IPS-20b (cell line): ENCODE measurements around the gene TMEM196.

Experiments used
- H3K27ac ChIP-seq: one replicate; pipeline ENCODE4 v1.5.1; 2013; ENCODE audit warnings: low read length
- H3K27me3 ChIP-seq: 2 replicates; pipeline ENCODE4 v1.6.1; 2013; ENCODE audit warnings: mild to moderate bottlenecking, low read length, inconsistent platforms; ENCODE audit not compliant: insufficient read depth
- H3K36me3 ChIP-seq: 2 replicates; pipeline ENCODE4 v1.6.1; 2013; ENCODE audit warnings: low read depth, mild to moderate bottlenecking, inconsistent platforms, low read length, moderate library complexity; ENCODE audit not compliant: insufficient read depth
- H3K4me1 ChIP-seq: 2 replicates; pipeline ENCODE4 v1.6.1; 2013; ENCODE audit warnings: mild to moderate bottlenecking, control low read depth, inconsistent platforms, low read length, moderate library complexity; ENCODE audit not compliant: insufficient read depth
- H3K4me3 ChIP-seq: 2 replicates; pipeline ENCODE4 v1.5.1; 2013; ENCODE audit warnings: mild to moderate bottlenecking, low read length, inconsistent platforms
- H3K9ac ChIP-seq: 2 replicates; pipeline ENCODE4 v1.6.1; 2013; ENCODE audit warnings: low read depth, mild to moderate bottlenecking, inconsistent platforms, low read length, moderate library complexity
- H3K9me3 ChIP-seq: 2 replicates; pipeline ENCODE4 v1.6.1; 2013; ENCODE audit warnings: mild to moderate bottlenecking, low read depth, low read length, inconsistent platforms; ENCODE audit not compliant: insufficient read depth

The TMEM196 gene

DNA sequence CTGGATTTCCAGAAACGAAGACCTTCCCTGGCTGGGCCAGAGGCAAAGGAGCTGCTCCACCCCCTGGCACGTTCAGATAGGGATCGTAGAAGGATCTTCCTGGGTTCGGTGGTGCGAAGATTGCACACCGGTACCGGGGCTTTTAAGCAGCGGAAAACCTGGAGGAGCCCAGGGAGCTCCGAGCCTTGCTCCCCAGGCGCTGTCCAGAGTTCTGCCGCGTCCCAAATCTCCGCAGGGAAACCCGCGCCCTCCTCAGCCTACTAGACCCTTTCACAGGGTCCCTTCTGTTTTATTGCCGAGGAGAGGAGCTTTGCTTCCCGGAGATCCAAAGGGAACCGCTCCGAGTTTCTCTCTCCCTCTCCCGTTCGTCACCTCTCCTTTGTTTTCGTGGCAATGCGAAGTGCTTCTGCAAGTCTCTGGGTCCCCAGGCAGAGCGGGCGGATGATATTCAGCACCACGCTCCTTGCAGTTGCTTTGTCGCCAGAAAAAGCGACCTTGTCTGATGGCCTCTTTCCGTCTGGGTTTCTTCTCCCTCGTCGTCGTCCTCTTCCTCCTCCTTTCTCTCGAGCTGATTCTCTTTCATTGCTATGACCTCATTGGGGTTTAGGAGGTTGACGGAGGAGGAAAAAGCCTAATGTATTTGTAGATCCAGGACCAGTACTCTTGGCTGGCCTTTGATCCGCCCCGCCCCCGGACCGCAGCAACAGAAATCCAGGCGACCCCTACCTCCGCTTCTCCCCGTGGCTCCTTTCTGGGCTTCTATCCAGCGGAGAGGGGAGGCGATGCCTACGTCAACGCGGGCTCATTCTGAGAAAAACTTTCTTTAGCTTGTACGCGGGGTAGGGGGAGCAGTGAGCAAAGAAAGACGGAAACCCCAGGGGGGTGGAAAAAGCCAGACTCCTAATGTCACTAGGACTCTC, at the start of gene TMEM196:
TSS of gene TMEM196 (minus strand) at position 777 of the 920 bp plus-strand sequence. CDS start 921 bp downstream, outside the sequence.
- H3K4me1 ChIP-seq: peaks cover 8% of the 10 kb centered on the region; the same call in 1 of the 2 replicates
- H3K36me3 ChIP-seq: no peaks in the 10 kb centered on the region
- H3K27me3 ChIP-seq: peaks cover 46% of the 10 kb centered on the region
- no peak within 1 kb of the TSS for H3K27ac ChIP-seq
- peak within 1 kb of the TSS; percentile 40; the same call in 1 of the 2 replicates for H3K9ac ChIP-seq
- no peaks in the 10 kb centered on the region for H3K9me3 ChIP-seq
- H3K4me3 ChIP-seq: peak within 1 kb of the TSS; percentile 70

GRCh38 chr7:19816128-19816527, 42.7 kb upstream of the TMEM196 start:
- no peak overlapping the region for H3K9ac ChIP-seq
- no peaks in the 10 kb centered on the region for H3K27me3 ChIP-seq
- no peaks in the 10 kb centered on the region for H3K9me3 ChIP-seq
- H3K36me3 ChIP-seq: no peaks in the 10 kb centered on the region
- no peak overlapping the region for H3K27ac ChIP-seq
- no peaks in the 10 kb centered on the region; the same call in 1 of the 2 replicates for H3K4me1 ChIP-seq
- no peak overlapping the region for H3K4me3 ChIP-seq

GRCh38 chr7:19815546-19815945, 42.1 kb upstream of the TMEM196 start:
- Histone ChIP-seq H3K36me3 (no peaks in the 10 kb centered on the region), H3K9ac (no peak overlapping the region), H3K27ac (no peak overlapping the region), H3K27me3 (no peaks in the 10 kb centered on the region), H3K4me1 (no peaks in the 10 kb centered on the region; the same call in 1 of the 2 replicates), H3K9me3 (no peaks in the 10 kb centered on the region), H3K4me3 (no peak overlapping the region)

GRCh38 chr7:19814776-19815175, 41.4 kb upstream of the TMEM196 start:
- H3K4me1 ChIP-seq: no peaks in the 10 kb centered on the region; the same call in 1 of the 2 replicates
- H3K4me3 ChIP-seq: no peak overlapping the region
- no peaks in the 10 kb centered on the region for H3K27me3 ChIP-seq
- no peaks in the 10 kb centered on the region for H3K9me3 ChIP-seq
- no peak overlapping the region for H3K27ac ChIP-seq
- H3K36me3 ChIP-seq: no peaks in the 10 kb centered on the region
- no peak overlapping the region for H3K9ac ChIP-seq

- no peaks in the 10 kb centered on the region for H3K36me3 ChIP-seq
- H3K4me3 ChIP-seq: no peak overlapping the region
- no peak overlapping the region for H3K9ac ChIP-seq
- no peaks in the 10 kb centered on the region; the same call in 1 of the 2 replicates for H3K4me1 ChIP-seq
- H3K9me3 ChIP-seq: no peaks in the 10 kb centered on the region
- H3K27me3 ChIP-seq: no peaks in the 10 kb centered on the region
- H3K27ac ChIP-seq: no peak overlapping the region
These were observed 38.0 kb upstream of the TMEM196 start for GRCh38 chr7:19811386-19811785.

- no peak overlapping the region for H3K27ac ChIP-seq
- H3K9me3 ChIP-seq: no peaks in the 10 kb centered on the region
- H3K4me3 ChIP-seq: no peak overlapping the region
- no peaks in the 10 kb centered on the region for H3K27me3 ChIP-seq
- H3K9ac ChIP-seq: no peak overlapping the region
- H3K4me1 ChIP-seq: no peaks in the 10 kb centered on the region
- no peaks in the 10 kb centered on the region for H3K36me3 ChIP-seq
These were observed 25.6 kb upstream of the TMEM196 start for GRCh38 chr7:19798986-19799385.

DNA sequence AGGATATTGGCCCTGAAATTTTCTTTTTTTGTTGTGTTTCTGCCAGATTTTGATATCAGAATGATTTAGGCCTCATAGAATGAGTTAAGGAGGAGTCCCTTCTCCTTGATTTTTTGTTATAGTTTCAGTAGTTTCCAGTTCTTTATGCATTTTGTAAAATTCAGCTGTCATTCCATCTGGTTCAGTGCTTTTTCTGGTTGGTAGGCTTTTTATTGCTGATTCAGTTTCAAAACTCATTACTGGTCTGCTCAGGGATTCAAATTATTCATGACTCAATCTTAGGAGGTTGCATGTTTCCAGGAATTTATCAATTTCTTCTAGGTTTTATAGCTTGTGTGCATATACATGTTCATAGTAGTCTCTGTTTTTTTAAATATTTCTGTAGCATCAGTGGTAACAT, 10.1 kb upstream of the TMEM196 start:
- H3K9ac ChIP-seq: no peak overlapping the region
- no peak overlapping the region for H3K4me3 ChIP-seq
- no peaks in the 10 kb centered on the region for H3K9me3 ChIP-seq
- no peaks in the 10 kb centered on the region for H3K36me3 ChIP-seq
- no peaks in the 10 kb centered on the region for H3K27me3 ChIP-seq
- no peak overlapping the region for H3K27ac ChIP-seq
- H3K4me1 ChIP-seq: no peaks in the 10 kb centered on the region

DNA sequence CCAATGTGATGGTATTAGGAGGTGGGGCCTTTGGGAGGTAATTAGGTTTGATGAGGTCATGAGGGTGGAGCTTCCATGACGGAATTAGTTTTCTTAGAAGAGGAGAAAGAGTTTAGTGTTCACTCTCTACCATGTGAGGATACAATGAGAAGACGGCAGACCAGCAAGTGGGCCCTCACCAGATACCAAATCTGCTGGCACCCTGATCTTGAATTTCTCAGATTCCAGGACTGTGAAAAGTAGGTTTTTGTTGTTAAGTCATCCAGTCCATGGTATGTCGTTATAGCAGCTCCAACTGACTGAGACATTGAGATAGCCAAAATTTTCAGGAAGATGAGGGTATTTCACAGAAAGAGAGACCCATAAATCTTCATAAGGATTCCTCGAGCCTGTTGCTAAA, 3.6 kb upstream of the TMEM196 start:
- H3K9me3 ChIP-seq: no peaks in the 10 kb centered on the region
- H3K4me3 ChIP-seq: no peak overlapping the region
- H3K9ac ChIP-seq: no peak overlapping the region
- H3K27ac ChIP-seq: no peak overlapping the region
- peaks cover 3% of the 10 kb centered on the region; the same call in 1 of the 2 replicates for H3K4me1 ChIP-seq
- H3K27me3 ChIP-seq: peaks cover 29% of the 10 kb centered on the region
- no peaks in the 10 kb centered on the region for H3K36me3 ChIP-seq

GRCh38 chr7:19775578-19775977, 2.2 kb upstream of the TMEM196 start:
- no peak overlapping the region for H3K4me3 ChIP-seq
- H3K9ac ChIP-seq: no peak overlapping the region
- no peak overlapping the region for H3K27ac ChIP-seq
- peaks cover 42% of the 10 kb centered on the region for H3K27me3 ChIP-seq
- peaks cover 8% of the 10 kb centered on the region; the same call in 1 of the 2 replicates for H3K4me1 ChIP-seq
- H3K9me3 ChIP-seq: no peaks in the 10 kb centered on the region
- no peaks in the 10 kb centered on the region for H3K36me3 ChIP-seq

- Histone ChIP-seq H3K36me3 (no peaks in the 10 kb centered on the region), H3K9ac (peak overlapping the region; percentile 40; the same call in 1 of the 2 replicates), H3K4me3 (peak overlapping the region; percentile 70)
These were observed 1.1 kb downstream of the TMEM196 start for GRCh38 chr7:19772306-19772705.

DNA sequence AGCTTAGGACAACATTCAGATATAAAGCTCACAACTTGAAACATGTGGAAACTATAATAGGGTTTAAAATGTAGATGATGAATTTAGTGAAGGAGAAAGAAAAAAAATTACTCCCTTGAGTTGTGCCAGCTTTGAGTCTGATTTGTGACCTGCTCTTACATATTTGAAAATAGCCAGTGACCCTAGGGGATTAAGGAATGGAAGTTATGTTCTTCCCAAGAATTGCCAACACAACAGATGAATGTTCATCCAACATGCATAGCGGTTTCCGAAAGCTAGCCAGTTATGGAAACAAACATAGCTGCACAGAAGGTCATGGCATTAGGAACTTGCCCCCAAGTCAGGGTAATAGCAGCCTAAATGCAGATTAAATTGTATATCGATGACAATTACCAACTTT, 10.8 kb downstream of the TMEM196 start:
- H3K36me3 ChIP-seq: no peaks in the 10 kb centered on the region
- H3K27ac ChIP-seq: no peak overlapping the region
- H3K9me3 ChIP-seq: no peaks in the 10 kb centered on the region
- no peak overlapping the region for H3K9ac ChIP-seq
- no peaks in the 10 kb centered on the region for H3K27me3 ChIP-seq
- H3K4me3 ChIP-seq: no peak overlapping the region
- H3K4me1 ChIP-seq: no peaks in the 10 kb centered on the region

More at GRCh38 chr7:19772306-19772705, 1.1 kb downstream of the TMEM196 start:
- Histone ChIP-seq H3K9me3 (no peaks in the 10 kb centered on the region), H3K4me1 (peaks cover 8% of the 10 kb centered on the region; the same call in 1 of the 2 replicates), H3K27me3 (peaks cover 46% of the 10 kb centered on the region), H3K27ac (no peak overlapping the region)
